HG02870 (cell line): ENCODE data around the gene CD99L2.
"Not testable (repeated sequence)": the region's sequence is repeated elsewhere in the genome, so short reads cannot be mapped to it uniquely, and the experiment has no call there.

ENCODE experiments used
- ATAC-seq: cut with Tn5 transposase; IDR thresholded peaks from one replicate; pipeline ENCODE4 v1.9.1; 2021; ENCODE audit warnings: mild to moderate bottlenecking, moderate library complexity; ENCODE audit not compliant: unreplicated experiment

CD99L2 gene

DNA sequence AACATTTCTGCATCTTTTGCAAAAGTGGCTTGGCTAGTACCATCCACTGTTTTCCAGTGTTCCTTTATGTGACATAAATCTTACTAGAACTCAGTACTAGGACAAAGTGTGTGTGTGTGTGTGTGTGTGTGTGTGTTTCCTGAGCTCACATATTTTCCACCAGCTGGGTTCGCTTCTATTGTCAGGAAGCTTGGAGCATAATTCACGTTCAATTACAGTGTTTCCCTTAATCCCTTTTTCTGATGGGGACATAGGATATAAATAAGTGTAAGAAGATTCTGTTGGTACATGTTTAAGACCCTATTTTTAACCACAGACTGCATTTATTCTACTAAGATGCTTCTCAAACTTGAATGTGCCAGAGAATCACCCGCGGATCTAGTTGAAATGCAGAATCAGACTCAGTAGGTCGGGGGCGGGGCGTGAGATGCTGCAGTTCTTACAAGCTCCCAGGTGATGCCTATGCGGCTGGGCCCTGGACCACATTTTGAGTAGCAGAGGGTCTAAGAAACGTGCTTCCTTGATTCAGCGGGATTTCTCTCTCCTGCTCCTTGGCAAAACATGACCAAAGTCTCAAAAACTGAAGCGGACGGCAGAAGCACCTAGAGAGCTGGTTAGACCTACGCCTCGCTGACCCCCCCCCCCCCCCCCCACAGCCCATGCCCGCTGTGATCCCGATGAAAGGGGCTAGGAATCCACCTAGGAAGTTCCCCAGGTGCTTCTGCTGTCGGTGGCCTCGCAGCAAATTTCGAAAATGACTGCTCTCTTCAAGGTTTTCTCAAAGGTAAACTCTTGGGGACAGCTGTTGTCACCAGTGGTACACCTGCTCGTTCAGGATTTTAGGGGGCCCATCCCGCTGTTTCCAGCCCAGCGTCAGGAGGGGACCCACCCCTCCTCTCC lies 797 bp downstream of the CD99L2 start:
- ATAC-seq, result peak; percentile 1

GRCh38 chrX:150896632-150897031 lies 1.8 kb downstream of the CD99L2 start:
- ATAC-seq, result no peak

- no peak for ATAC-seq
Observed at GRCh38 chrX:150893936-150894335, 4.5 kb downstream of the CD99L2 start.

DNA sequence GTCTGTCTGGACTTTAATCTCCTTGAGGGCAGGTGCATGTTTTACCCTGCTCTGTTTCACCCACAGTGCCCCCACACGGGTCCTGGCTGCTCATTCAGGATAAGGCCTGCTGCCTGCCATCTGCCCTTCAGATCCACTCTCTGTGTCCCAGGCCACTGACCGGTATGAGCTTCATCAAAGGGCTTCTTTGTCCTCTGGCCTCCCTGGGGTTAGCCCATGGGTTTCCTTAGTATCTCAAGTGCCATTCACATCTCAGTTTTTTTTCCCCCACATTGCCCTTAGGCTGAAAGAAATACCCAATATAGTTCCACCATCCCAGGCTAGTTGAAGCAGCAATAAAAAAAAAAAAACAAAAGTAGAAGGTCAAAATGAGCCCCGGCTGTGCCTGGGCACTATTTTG lies 9.3 kb downstream of the CD99L2 start:
- no peak for ATAC-seq

- no peak for ATAC-seq
Observed at GRCh38 chrX:150887906-150888465, 10.5 kb downstream of the CD99L2 start.

- not testable (repeated sequence) for ATAC-seq
Observed at GRCh38 chrX:150887268-150887667, 11.2 kb downstream of the CD99L2 start.

DNA sequence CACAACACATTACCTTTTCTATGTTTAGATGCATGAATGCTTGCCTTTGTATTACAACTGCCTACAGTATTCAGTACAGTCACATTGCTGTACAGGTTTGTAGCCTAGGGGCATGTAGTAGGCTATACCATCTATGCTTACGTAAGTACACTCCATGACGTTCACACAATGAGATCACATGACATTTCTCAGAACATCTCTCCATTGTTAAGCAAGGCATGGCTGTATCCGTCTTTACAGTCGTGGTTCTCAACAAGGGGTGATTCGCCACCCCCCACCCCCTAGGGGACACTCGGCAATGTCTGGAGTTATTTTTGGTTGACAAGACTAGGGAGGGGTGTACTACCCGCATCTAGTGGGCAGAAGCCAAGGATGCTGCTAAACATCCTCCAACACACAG lies 12.1 kb downstream of the CD99L2 start:
- no peak for ATAC-seq

DNA sequence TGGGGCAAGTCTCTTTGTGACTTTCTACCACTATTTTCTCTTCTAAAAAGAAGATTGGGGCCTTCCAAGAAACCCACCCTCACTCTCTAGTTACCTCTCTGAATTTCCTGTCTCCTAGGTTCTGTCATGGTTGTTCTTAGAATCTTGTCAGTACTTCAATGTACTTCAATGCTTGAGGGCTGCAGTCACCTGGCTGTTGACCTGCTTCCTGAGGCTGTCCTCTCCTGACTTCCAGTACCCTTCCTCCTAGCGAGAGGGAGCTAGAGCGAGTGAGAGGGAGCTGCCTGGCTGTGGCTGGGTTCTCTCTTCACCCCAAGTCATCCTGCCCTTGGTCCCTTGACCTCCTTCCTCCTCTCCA lies 17.7 kb downstream of the CD99L2 start:
- no peak for ATAC-seq

DNA sequence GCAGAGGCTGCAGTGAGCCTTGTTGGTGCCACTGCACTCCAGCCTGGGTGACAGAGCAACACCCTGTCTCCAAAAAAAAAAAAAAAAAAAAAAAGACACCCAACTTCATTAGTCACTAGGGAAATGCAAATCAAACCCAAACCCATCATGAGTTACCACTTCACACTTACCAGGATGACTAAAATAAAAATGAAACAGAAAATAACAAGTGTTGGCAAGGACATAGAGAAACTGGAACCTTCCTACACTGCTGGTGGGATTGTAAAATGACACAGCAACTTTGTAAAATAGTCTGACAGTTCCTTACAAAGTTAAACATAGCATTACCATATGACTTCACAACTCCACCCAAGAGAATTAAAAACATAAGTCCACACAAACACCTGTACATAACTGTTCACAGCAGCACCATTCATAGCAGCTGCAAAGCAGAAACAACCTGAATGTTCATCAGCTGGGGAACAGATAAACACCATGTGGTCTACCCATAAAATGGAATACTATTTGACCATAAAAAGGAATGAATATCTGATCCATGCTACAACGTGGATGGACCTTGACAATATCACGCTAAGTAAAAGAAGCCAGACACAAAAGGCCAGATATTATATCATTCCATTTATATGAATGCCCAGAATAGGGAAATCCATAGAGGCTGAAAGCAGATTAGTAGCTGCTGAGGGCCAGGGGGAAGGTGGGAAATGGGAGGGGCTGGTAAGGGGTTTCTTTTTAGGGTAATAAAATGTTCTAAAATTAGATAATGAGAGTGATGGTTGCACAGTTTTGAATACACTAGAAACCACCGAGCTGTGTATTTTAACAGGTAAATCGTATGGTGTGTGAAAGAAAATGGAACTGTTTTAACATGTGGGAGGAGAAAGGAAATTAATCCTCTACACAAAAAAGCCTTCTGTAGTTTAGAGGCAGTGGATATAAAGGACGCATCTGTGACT lies 18.3 kb downstream of the CD99L2 start:
- peak; percentile 79 for ATAC-seq

GRCh38 chrX:150875621-150876020 lies 22.8 kb downstream of the CD99L2 start:
- not testable (repeated sequence) for ATAC-seq

DNA sequence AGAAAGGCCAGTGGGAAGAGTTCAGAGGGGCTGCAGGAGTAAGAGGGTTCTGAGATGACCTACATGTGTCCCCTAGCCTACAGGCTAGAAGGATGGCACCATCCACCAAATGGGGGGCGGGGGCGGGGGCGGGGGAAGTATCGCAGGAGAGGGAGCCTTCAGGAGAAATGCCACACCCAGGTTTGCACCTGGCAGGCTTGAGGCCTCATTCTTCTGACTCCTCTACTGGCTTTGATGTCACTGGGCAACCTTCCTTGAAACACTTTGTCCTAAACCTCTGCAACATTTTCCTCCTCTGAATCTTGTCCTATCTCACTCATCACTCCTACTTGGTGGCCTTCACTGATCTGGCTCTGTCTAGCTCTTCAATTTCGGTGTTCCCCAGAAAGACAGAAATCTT lies 24.0 kb downstream of the CD99L2 start:
- no peak for ATAC-seq

GRCh38 chrX:150873616-150874015 lies 24.9 kb downstream of the CD99L2 start:
- peak; percentile 76 for ATAC-seq

GRCh38 chrX:150872773-150873336 lies 25.6 kb downstream of the CD99L2 start:
- ATAC-seq, result no peak

DNA sequence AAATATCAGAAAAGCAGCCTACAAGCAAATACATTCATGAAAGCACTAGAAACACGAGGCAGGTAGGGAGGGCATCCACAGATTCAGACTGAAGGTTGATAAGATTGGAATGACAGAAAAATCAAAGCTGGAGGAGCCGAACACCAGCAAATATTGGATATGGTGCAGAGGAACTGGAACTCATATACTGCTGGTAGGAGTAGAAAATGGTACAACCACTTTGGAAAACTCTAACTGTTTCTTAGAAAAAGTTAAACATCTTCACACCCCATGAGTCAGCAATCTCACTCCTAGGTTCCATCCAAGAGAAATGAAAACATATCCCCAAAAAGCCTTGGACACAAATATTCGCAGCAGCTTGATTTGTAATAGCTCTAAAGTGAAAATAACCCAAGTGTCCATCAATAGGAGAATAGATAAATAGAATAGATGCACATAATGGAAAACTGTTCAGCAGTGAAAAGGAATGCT lies 27.1 kb downstream of the CD99L2 start:
- no peak for ATAC-seq

DNA sequence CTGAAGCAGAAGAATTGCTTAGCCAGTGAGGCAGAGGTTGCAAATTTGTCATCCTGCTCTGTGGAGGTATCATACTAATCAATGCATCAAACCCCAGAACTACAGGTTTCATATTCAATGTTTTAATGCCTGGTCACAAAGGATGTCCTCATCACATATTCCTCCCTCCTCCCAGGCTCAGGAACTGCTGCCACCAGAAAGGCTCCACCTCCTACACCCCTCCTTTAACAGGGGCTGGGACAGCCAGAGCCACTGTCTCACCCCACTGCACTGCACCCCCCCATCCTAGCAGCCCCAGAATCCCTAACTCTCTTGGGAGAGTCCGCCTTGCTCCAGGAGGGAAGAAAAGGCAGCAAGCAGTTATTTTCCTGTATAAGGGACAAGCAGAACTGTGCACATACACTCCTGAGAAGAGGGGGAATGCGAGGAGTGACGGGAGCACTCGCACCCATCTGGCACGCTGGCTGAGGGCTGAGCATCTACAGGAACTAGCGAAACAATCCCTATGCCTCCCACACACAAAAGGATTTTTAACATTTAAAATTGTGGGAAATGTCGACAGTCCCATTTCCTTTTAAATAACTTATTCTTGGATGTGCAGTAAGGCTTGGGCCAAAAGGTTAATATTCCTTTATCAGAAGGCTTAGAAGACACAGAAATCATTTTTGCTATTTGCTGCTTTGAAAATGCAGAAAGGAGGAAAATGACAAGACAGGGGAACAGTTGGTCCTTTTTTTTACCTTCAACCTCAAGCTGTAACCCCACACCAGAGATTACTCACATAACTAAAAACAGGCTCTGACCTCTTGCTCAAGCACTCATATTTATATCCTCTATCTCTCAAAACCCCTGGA lies 27.8 kb downstream of the CD99L2 start:
- ATAC-seq, result no peak

DNA sequence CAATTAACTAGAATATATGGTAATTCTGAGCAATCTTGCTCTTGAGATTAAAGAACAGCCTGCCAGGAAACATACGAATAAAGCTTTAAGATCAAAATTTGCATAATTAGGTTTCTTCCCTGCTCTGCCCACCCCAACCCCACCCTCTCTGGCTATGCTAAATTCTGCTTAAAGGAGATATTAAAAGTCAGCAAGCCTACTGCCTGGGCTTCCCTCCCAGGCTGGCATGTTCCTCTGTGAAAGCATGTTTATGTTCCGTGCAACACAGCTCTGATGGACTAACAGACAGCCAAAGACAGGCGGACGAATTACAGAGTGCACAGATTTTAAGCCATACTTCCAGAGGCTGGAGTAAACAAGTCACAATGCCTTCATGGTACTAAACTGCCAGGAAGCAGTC lies 28.4 kb downstream of the CD99L2 start:
- no peak for ATAC-seq

- no peak for ATAC-seq
Observed at GRCh38 chrX:150869450-150869849, 29.0 kb downstream of the CD99L2 start.

- ATAC-seq, result no peak
Observed at GRCh38 chrX:150868625-150869024, 29.8 kb downstream of the CD99L2 start.

DNA sequence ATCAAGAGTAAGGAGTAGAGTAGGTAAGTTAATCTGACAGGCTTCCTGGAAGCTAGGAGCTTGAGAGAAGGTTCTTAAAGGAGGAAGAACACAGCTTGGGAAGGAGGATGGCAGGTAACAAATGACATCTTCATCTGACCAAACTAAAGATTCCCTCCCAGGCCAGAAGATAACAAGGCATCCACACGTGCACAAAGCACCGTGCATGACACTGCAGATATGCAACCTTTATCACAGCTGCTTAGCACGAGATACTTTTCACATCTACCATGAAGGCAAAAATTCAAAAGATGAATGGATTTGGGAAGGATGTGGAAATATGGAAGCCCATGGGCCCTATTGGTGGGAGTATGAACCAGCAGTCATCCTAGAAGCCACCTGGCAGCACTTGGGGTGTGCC lies 34.3 kb downstream of the CD99L2 start:
- no peak for ATAC-seq

GRCh38 chrX:150863191-150863590 lies 35.3 kb downstream of the CD99L2 start:
- ATAC-seq, result no peak
